ENCODE results near the gene MLH3.

MLH3 gene

GRCh38 chr14:74973003-74973653 is 78.1 kb downstream of the MLH3 start:
- no peaks in the 10 kb centered on the region for H3K36me3 ChIP-seq (ENCODE audit: control insufficient read depth in 1 of 2, insufficient read depth in 2 of 2, low read depth in 1 of 2, low read length in 2 of 2)
- 70% methylated on average over 14 of the region's 15 CpGs for WGBS
- H3K14ac ChIP-seq (ENCODE audit: low read length in 2 of 2), result peak overlapping the region in 1 of 2 experiments; percentile 0
- H4K8ac ChIP-seq (ENCODE audit: low read length), result peak overlapping the region; percentile 67
- no peak for DNase-seq
- no peak overlapping the region for H3K27ac ChIP-seq (ENCODE audit: low read length, poor library complexity, severe bottlenecking)
- H2BK120ac ChIP-seq (ENCODE audit: low read depth, low read length), result no peak overlapping the region
- no peak overlapping the region for H2AK5ac ChIP-seq (ENCODE audit: low read length, severe bottlenecking)
- no peak overlapping the region for H2BK15ac ChIP-seq (ENCODE audit: low read depth, poor library complexity, severe bottlenecking)
- no peak overlapping the region for H3K4me2 ChIP-seq (ENCODE audit: low read length, poor library complexity, severe bottlenecking)
- no peak overlapping the region for H3K23ac ChIP-seq (ENCODE audit: low read length in 2 of 2)
- H3K4me1 ChIP-seq (ENCODE audit: control insufficient read depth, insufficient read depth, low read depth, low read length), result peaks cover 23% of the 10 kb centered on the region
- no peak overlapping the region for H3K4me3 ChIP-seq (ENCODE audit: insufficient read depth in 1 of 2, low read depth in 1 of 2, low read length in 2 of 2)
- no peaks in the 10 kb centered on the region for H3K79me1 ChIP-seq (replicated peaks; ENCODE audit: low read length, poor library complexity, severe bottlenecking)
- H4K91ac ChIP-seq (ENCODE audit: low read length), result peak overlapping the region; percentile 76
- no peak overlapping the region for H2BK5ac ChIP-seq (ENCODE audit: low read depth, low read length, poor library complexity, severe bottlenecking)
- H3K18ac ChIP-seq (ENCODE audit: low read depth in 1 of 2, low read length in 2 of 2), result peak overlapping the region; percentile 5 to 73
- no peaks in the 10 kb centered on the region for H3K27me3 ChIP-seq (ENCODE audit: control insufficient read depth in 1 of 2, insufficient read depth in 1 of 2, low read length in 2 of 2)
- H2AFZ ChIP-seq (ENCODE audit: low read depth, low read length), result no peak overlapping the region
- H2BK12ac ChIP-seq (ENCODE audit: low read length in 2 of 2), result peak overlapping the region; percentile 23 to 31
- no peak overlapping the region for H3K9ac ChIP-seq (ENCODE audit: low read length)
- peak overlapping the region in 1 of 2 experiments; percentile 58 for H3K4ac ChIP-seq (ENCODE audit: low read depth in 1 of 2, low read length in 2 of 2)
- no peaks in the 10 kb centered on the region for H3K9me3 ChIP-seq (ENCODE audit: control insufficient read depth, low read length)

DNA sequence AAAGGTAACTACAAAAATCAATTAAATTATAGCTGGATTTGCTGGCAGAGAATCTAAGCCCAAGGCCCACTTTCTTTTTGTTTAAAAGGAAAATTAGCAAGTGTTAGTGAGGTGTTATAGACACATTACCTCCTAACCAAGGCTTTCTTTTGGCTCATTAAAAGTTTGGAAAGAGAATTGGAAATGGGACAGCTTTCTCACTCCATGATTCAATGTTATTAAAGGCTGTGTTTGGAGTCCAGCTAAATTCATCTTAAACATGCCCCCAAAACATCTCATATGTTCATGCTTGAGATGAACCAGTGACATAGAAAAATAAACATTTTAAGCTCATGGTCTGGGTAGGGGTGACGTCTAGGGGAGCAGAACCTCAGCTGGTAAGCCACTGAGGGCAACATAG is 82.5 kb downstream of the MLH3 start:
- Histone ChIP-seq H3K4me1 (ENCODE audit: control insufficient read depth, insufficient read depth, low read depth, low read length) (peaks cover 8% of the 10 kb centered on the region), H3K23ac (ENCODE audit: low read length in 2 of 2) (no peak overlapping the region), H2BK5ac (ENCODE audit: low read depth, low read length, poor library complexity, severe bottlenecking) (no peak overlapping the region), H3K4me2 (ENCODE audit: low read length, poor library complexity, severe bottlenecking) (no peak overlapping the region), H3K18ac (ENCODE audit: low read depth in 1 of 2, low read length in 2 of 2) (no peak overlapping the region), H2AK5ac (ENCODE audit: low read length, severe bottlenecking) (no peak overlapping the region), H3K9ac (ENCODE audit: low read length) (no peak overlapping the region), H4K91ac (ENCODE audit: low read length) (no peak overlapping the region), H3K14ac (ENCODE audit: low read length in 2 of 2) (no peak overlapping the region), H3K79me1 (replicated peaks; ENCODE audit: low read length, poor library complexity, severe bottlenecking) (no peaks in the 10 kb centered on the region), H2BK120ac (ENCODE audit: low read depth, low read length) (no peak overlapping the region), H2AFZ (ENCODE audit: low read depth, low read length) (no peak overlapping the region), H3K4me3 (ENCODE audit: insufficient read depth in 1 of 2, low read depth in 1 of 2, low read length in 2 of 2) (no peak overlapping the region), H3K27ac (ENCODE audit: low read length, poor library complexity, severe bottlenecking) (no peak overlapping the region), H3K27me3 (ENCODE audit: control insufficient read depth in 1 of 2, insufficient read depth in 1 of 2, low read length in 2 of 2) (no peaks in the 10 kb centered on the region), H3K4ac (ENCODE audit: low read depth in 1 of 2, low read length in 2 of 2) (no peak overlapping the region), H3K36me3 (ENCODE audit: control insufficient read depth in 1 of 2, insufficient read depth in 2 of 2, low read depth in 1 of 2, low read length in 2 of 2) (no peaks in the 10 kb centered on the region), H2BK15ac (ENCODE audit: low read depth, poor library complexity, severe bottlenecking) (no peak overlapping the region), H4K8ac (ENCODE audit: low read length) (no peak overlapping the region), H2BK12ac (ENCODE audit: low read length in 2 of 2) (no peak overlapping the region), H3K9me3 (ENCODE audit: control insufficient read depth, low read length) (no peaks in the 10 kb centered on the region)
- 42% methylated on average over 1 of the region's 1 CpG for WGBS
- DNase-seq, result no peak

DNA sequence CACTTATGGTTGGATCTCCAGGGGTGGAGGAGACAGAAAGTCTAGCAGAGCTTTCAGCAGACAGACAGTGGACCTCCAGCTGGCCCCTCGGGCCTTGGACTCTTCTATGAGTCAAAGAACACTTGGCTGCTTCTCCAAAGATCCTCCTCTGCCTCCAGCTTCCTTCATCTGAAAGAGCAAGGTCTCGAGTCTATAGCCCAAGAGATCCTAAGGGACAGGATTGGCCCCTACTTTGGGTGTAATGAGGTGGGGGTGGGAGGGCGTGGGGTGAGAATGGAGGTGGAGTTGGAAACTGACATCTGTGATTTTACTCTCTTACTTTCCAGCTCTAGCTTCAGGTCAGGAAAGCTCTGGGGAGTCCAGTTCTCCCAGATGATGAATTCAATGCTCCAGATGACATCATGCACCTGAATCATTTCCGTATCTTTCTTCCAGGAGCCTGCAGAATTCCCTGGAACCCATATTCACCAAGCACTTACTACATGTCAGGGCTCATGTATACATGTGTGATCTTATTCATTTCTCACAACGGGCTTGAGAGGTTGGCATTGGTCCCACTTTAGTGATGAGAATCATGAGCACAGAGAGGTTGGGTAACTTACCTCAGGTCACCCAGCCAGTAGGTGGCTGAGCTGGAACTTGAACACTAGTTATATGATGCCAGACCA is 85.6 kb downstream of the MLH3 start:
- Histone ChIP-seq H2AK5ac (ENCODE audit: low read length, severe bottlenecking) (no peak overlapping the region), H3K27ac (ENCODE audit: low read length, poor library complexity, severe bottlenecking) (no peak overlapping the region), H3K4ac (ENCODE audit: low read depth in 1 of 2, low read length in 2 of 2) (no peak overlapping the region), H3K18ac (ENCODE audit: low read depth in 1 of 2, low read length in 2 of 2) (no peak overlapping the region), H2BK120ac (ENCODE audit: low read depth, low read length) (no peak overlapping the region), H2BK12ac (ENCODE audit: low read length in 2 of 2) (no peak overlapping the region), H3K79me1 (replicated peaks; ENCODE audit: low read length, poor library complexity, severe bottlenecking) (no peaks in the 10 kb centered on the region), H3K4me1 (ENCODE audit: control insufficient read depth, insufficient read depth, low read depth, low read length) (no peaks in the 10 kb centered on the region), H3K27me3 (ENCODE audit: control insufficient read depth in 1 of 2, insufficient read depth in 1 of 2, low read length in 2 of 2) (peaks cover 0 to 4% of the 10 kb centered on the region in 2 experiments), H3K4me2 (ENCODE audit: low read length, poor library complexity, severe bottlenecking) (no peak overlapping the region), H2AFZ (ENCODE audit: low read depth, low read length) (no peak overlapping the region), H3K9ac (ENCODE audit: low read length) (no peak overlapping the region), H3K9me3 (ENCODE audit: control insufficient read depth, low read length) (no peaks in the 10 kb centered on the region), H2BK15ac (ENCODE audit: low read depth, poor library complexity, severe bottlenecking) (no peak overlapping the region), H4K91ac (ENCODE audit: low read length) (no peak overlapping the region), H3K4me3 (ENCODE audit: insufficient read depth in 1 of 2, low read depth in 1 of 2, low read length in 2 of 2) (no peak overlapping the region), H3K23ac (ENCODE audit: low read length in 2 of 2) (no peak overlapping the region), H3K36me3 (ENCODE audit: control insufficient read depth in 1 of 2, insufficient read depth in 2 of 2, low read depth in 1 of 2, low read length in 2 of 2) (no peaks in the 10 kb centered on the region), H3K14ac (ENCODE audit: low read length in 2 of 2) (no peak overlapping the region), H4K8ac (ENCODE audit: low read length) (no peak overlapping the region), H2BK5ac (ENCODE audit: low read depth, low read length, poor library complexity, severe bottlenecking) (no peak overlapping the region)
- DNase-seq, result no peak
- 72% methylated on average over 3 of the region's 5 CpGs for WGBS

GRCh38 chr14:74964787-74965485 is 86.3 kb downstream of the MLH3 start:
- Histone ChIP-seq H2BK120ac (ENCODE audit: low read depth, low read length) (no peak overlapping the region), H3K4me2 (ENCODE audit: low read length, poor library complexity, severe bottlenecking) (no peak overlapping the region), H3K4ac (ENCODE audit: low read depth in 1 of 2, low read length in 2 of 2) (no peak overlapping the region), H3K79me1 (replicated peaks; ENCODE audit: low read length, poor library complexity, severe bottlenecking) (no peaks in the 10 kb centered on the region), H3K36me3 (ENCODE audit: control insufficient read depth in 1 of 2, insufficient read depth in 2 of 2, low read depth in 1 of 2, low read length in 2 of 2) (no peaks in the 10 kb centered on the region), H2BK15ac (ENCODE audit: low read depth, poor library complexity, severe bottlenecking) (no peak overlapping the region), H3K4me1 (ENCODE audit: control insufficient read depth, insufficient read depth, low read depth, low read length) (no peaks in the 10 kb centered on the region), H2BK5ac (ENCODE audit: low read depth, low read length, poor library complexity, severe bottlenecking) (no peak overlapping the region), H2BK12ac (ENCODE audit: low read length in 2 of 2) (no peak overlapping the region), H3K18ac (ENCODE audit: low read depth in 1 of 2, low read length in 2 of 2) (no peak overlapping the region), H3K14ac (ENCODE audit: low read length in 2 of 2) (no peak overlapping the region), H4K91ac (ENCODE audit: low read length) (no peak overlapping the region), H3K9ac (ENCODE audit: low read length) (no peak overlapping the region), H3K9me3 (ENCODE audit: control insufficient read depth, low read length) (no peaks in the 10 kb centered on the region), H4K8ac (ENCODE audit: low read length) (no peak overlapping the region), H3K27me3 (ENCODE audit: control insufficient read depth in 1 of 2, insufficient read depth in 1 of 2, low read length in 2 of 2) (peaks cover 0 to 4% of the 10 kb centered on the region in 2 experiments), H2AFZ (ENCODE audit: low read depth, low read length) (no peak overlapping the region), H3K27ac (ENCODE audit: low read length, poor library complexity, severe bottlenecking) (no peak overlapping the region), H2AK5ac (ENCODE audit: low read length, severe bottlenecking) (no peak overlapping the region), H3K4me3 (ENCODE audit: insufficient read depth in 1 of 2, low read depth in 1 of 2, low read length in 2 of 2) (no peak overlapping the region), H3K23ac (ENCODE audit: low read length in 2 of 2) (no peak overlapping the region)
- 40% methylated on average over 3 of the region's 4 CpGs for WGBS
- peak; percentile 43 for DNase-seq
